Lung (tissue), 12 donors: ENCODE measurements around the gene GINS1. TPM values are rescaled to one million over a fixed set of nuclear protein-coding genes. Genes with fewer than 3 reads are reported as not detected.

ENCODE experiments used
- ATAC-seq: fragments of 200-7000 bp; cut with Tn5 transposase; one replicate; pipeline ENCODE4 v1.9.1; 2020; ENCODE audit warnings: moderate number of reproducible peaks; ENCODE audit not compliant: insufficient read depth, low FRiP score
- DNase-seq, 3 donors: peaks; one replicate each; pipeline ENCODE4 v3.0.0-alpha.2; 2013 to 2017
- H3K27ac ChIP-seq, 2 donors: one replicate each; pipeline ENCODE4 v1.5.1; 2013; ENCODE audit warnings: mild to moderate bottlenecking in 2 of 2, moderate library complexity in 2 of 2, control low read depth in 1 of 2, inconsistent platforms in 1 of 2, low read depth in 1 of 2, low read length in 1 of 2
- H3K27me3 ChIP-seq, 3 donors: one replicate each; pipeline ENCODE4 v1.5.1; 2013; ENCODE audit warnings: low read length in 2 of 3; ENCODE audit not compliant: control insufficient read depth in 3 of 3, insufficient read depth in 3 of 3
- H3K36me3 ChIP-seq, 4 donors: one replicate each; pipeline ENCODE4 v1.5.1; 2013; ENCODE audit warnings: low read length in 4 of 4, mild to moderate bottlenecking in 1 of 4, moderate library complexity in 1 of 4; ENCODE audit not compliant: control insufficient read depth in 4 of 4, insufficient read depth in 4 of 4
- H3K4me1 ChIP-seq, 5 donors: one replicate each; pipeline ENCODE4 v1.5.1; 2013; ENCODE audit warnings: low read length in 5 of 5, mild to moderate bottlenecking in 2 of 5, moderate library complexity in 1 of 5; ENCODE audit not compliant: control insufficient read depth in 5 of 5, insufficient read depth in 5 of 5
- H3K4me3 ChIP-seq: one replicate; pipeline ENCODE4 v1.5.1; 2013; ENCODE audit warnings: mild to moderate bottlenecking, control low read depth, moderate library complexity
- H3K9ac ChIP-seq, 2 donors: one replicate each; pipeline ENCODE4 v1.5.1; 2013; ENCODE audit warnings: low read length in 2 of 2, control low read depth in 1 of 2; ENCODE audit not compliant: insufficient read depth in 1 of 2
- H3K9me3 ChIP-seq, 4 donors: one replicate each; pipeline ENCODE4 v1.5.1; 2013; ENCODE audit warnings: low read length in 3 of 4, mild to moderate bottlenecking in 1 of 4, moderate library complexity in 1 of 4; ENCODE audit not compliant: control insufficient read depth in 4 of 4, insufficient read depth in 3 of 4
- CTCF ChIP-seq: IDR thresholded peaks from 2 replicates; pipeline ENCODE4 v1.5.1; 2012; ENCODE audit warnings: mild to moderate bottlenecking; ENCODE audit errors: control extremely low read depth, extremely low read depth
- WGBS, 2 donors: extraction: QIAGEN DNeasy Blood & Tissue Kit; methylation state at CpG; one replicate each; pipeline ENCODE4 v1.1.7; 2013; 5-methylcytosine and 5-hydroxymethylcytosine counted together
- polyA plus RNA-seq, 2 donors: library from polyadenylated mRNA; stranded (reverse); fragments of 200-250 nt; gene quantifications; one replicate each; pipeline ENCODE4 v1.2.1, GENCODE V29; 2013
- total RNA-seq, 2 donors: library from RNA; depleted of rRNA in 1 of 2; stranded (reverse); fragments of >200 nt in 1 of 2; gene quantifications; one replicate each; pipeline ENCODE4 v1.2.1, GENCODE V29; 2014 to 2021
- donor health status: control.
- donor health status: control.
- donor health status: Bipolar disorder and iron deficiency.
- donor health status: healthy.
- donor health status: DM: yes; HTN: yes; CAD: no.

The GINS1 gene
- total and polyA plus RNA-seq, 4 donors: 0.87 to 3.3 (median 2.4) TPM

GRCh38 chr20:25454153-25454900 is 46.9 kb downstream of the GINS1 start:
- Histone ChIP-seq H3K9me3 (peaks cover 0 to 1% (median 0%) of the 10 kb centered on the region in 4 donors), H3K27me3 (no peaks in the 10 kb centered on the region), H3K4me1 (peaks cover 0 to 6% (median 0%) of the 10 kb centered on the region in 5 donors), H3K36me3 (peaks cover 0 to 34% (median 19%) of the 10 kb centered on the region in 4 donors), H3K9ac (no peak overlapping the region), H3K4me3 (no peak overlapping the region), H3K27ac (no peak overlapping the region)
- TF ChIP-seq CTCF: no peak
- no peak for ATAC-seq
- WGBS, 2 donors: 93 to 96% methylated on average over 15 of the region's 15 CpGs
- no peak for DNase-seq

- no peak for TF ChIP-seq CTCF
- Histone ChIP-seq H3K36me3 (peaks cover 0 to 31% (median 15%) of the 10 kb centered on the region in 4 donors), H3K4me1 (peaks cover 0 to 4% (median 0%) of the 10 kb centered on the region in 5 donors), H3K9ac (no peak overlapping the region), H3K9me3 (peaks cover 0 to 1% (median 0%) of the 10 kb centered on the region in 4 donors), H3K4me3 (no peak overlapping the region), H3K27me3 (no peaks in the 10 kb centered on the region), H3K27ac (no peak overlapping the region)
- 93 to 96% methylated on average over 22 of the region's 22 CpGs for WGBS, 2 donors
- ATAC-seq (no peak), DNase-seq (no peak)
These were observed 50.6 kb downstream of the GINS1 start for GRCh38 chr20:25457886-25458680.

GRCh38 chr20:25459111-25459830 is 51.8 kb downstream of the GINS1 start:
- TF ChIP-seq CTCF: no peak
- no peaks in the 10 kb centered on the region for H3K4me1 ChIP-seq
- peaks cover 0 to 36% (median 12%) of the 10 kb centered on the region in 4 donors for H3K36me3 ChIP-seq
- WGBS, 2 donors: 88 to 91% methylated on average over 20 of the region's 20 CpGs
- DNase-seq: no peak
- ATAC-seq: no peak
- H3K4me3 ChIP-seq: no peak overlapping the region
- H3K27ac ChIP-seq: no peak overlapping the region
- no peaks in the 10 kb centered on the region for H3K9me3 ChIP-seq
- no peak overlapping the region for H3K9ac ChIP-seq
- H3K27me3 ChIP-seq: no peaks in the 10 kb centered on the region
